Measurements from ENCODE around the gene BTBD19. TPM values are rescaled to one million over a fixed set of nuclear protein-coding genes. Genes with fewer than 3 reads are reported as not detected.

The BTBD19 gene
- total and polyA plus RNA-seq, 2 of the 4 experiments (the other 2 are of a cell fraction) = 0.90 to 17.2 TPM

DNA sequence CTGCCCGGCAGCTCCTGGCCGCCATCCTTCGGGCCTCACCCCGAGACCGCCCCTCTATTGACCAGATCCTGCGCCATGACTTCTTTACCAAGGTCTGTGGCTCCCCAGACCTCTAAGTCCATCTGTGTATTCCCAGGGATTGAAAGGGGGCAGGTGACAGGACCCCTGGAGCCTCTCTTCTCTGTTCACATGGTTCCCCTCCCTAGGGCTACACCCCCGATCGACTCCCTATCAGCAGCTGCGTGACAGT, 5.3 kb upstream of the BTBD19 start:
- H4K5ac ChIP-seq (ENCODE audit: low read depth, low read length) = no peak overlapping the region
- dilution Hi-C loops (cut with HindIII; ENCODE audit: low sequenced_read_pairs, unreplicated experiment) (no loop called here), intact Hi-C loops (cut with micrococcal nuclease) (loop anchor here (10.0 kb wide), 1 partner anchor 502 kb away; no protein-coding TSS in a partner anchor), in situ Hi-C loops (cut with MboI; ENCODE audit: low sequenced_read_pairs) (no loop called here)
- H3K56ac ChIP-seq (ENCODE audit: extremely low read depth, insufficient read depth, low read length) = no peak overlapping the region
- no TSS peak for BruUV-seq (replicated peaks)
- ATAC-seq (ENCODE audit: low read depth) (no peak), DNase-seq (no peak)
- H3K36me3 ChIP-seq (ENCODE audit: control insufficient read depth, insufficient read depth, low read length) = peaks cover 37% of the 10 kb centered on the region
- CTCF ChIA-PET = no interaction called here
- POLR2A ChIA-PET (ENCODE audit: unreplicated experiment) = interaction anchor here (0.7 kb wide), 1 partner anchor 16 kb away, joined by 5 read pairs; no protein-coding TSS in a partner anchor
- peaks cover 12% of the 10 kb centered on the region for H3K9me1 ChIP-seq (ENCODE audit: insufficient read depth, low read length)
- no peak overlapping the region for H3K18ac ChIP-seq (ENCODE audit: low read depth, low read length)
- peak overlapping the region; percentile 95; the same call in 1 of the 2 replicates for H3K4ac ChIP-seq (ENCODE audit: low read depth, low read length)
- H2BK5ac ChIP-seq (ENCODE audit: low read depth, low read length, poor library complexity, severe bottlenecking) = no peak overlapping the region
- no peak overlapping the region for H3K4me2 ChIP-seq (ENCODE audit: low read depth, low read length)
- H4K8ac ChIP-seq (ENCODE audit: low read depth in 2 of 2, low read length in 2 of 2) = no peak overlapping the region
- H2BK120ac ChIP-seq (ENCODE audit: low read depth, low read length) = no peak overlapping the region
- H3K4me3 ChIP-seq (ENCODE audit: insufficient read depth, low read depth, low read length) = no peak overlapping the region
- H3K27me3 ChIP-seq (ENCODE audit: control insufficient read depth, insufficient read depth, low read length) = no peaks in the 10 kb centered on the region
- WGBS, 2 experiments (ENCODE audit: extremely low coverage in 2 of 2, insufficient read length in 1 of 2) = no CpG with 5 or more reads among the region's 9 CpGs
- peak overlapping the region; percentile 22 for H2AK9ac ChIP-seq (replicated peaks; ENCODE audit: low read depth, low read length, poor library complexity)
- H3K23ac ChIP-seq (ENCODE audit: low read depth, low read length) = peak overlapping the region; percentile 56
- H4K20me1 ChIP-seq (ENCODE audit: insufficient read depth, low read length) = peaks cover 29% of the 10 kb centered on the region
- H4K91ac ChIP-seq (ENCODE audit: insufficient read depth, low read depth, low read length) = no peak overlapping the region
- H3K14ac ChIP-seq (replicated peaks; ENCODE audit: low read depth, low read length) = no peak overlapping the region
- no peak overlapping the region for H3K9ac ChIP-seq (ENCODE audit: low read depth, low read length)
- no peak overlapping the region for H2AFZ ChIP-seq (replicated peaks; ENCODE audit: low read length, poor library complexity)
- no peaks in the 10 kb centered on the region for H3K9me3 ChIP-seq (ENCODE audit: control insufficient read depth, insufficient read depth, low read length)
- H3K79me1 ChIP-seq (ENCODE audit: low read depth in 1 of 2, low read length in 2 of 2) = peaks cover 14 to 42% of the 10 kb centered on the region in 2 experiments; a peak in 3 of 4 replicates
- TF ChIP-seq, protein P1, sequence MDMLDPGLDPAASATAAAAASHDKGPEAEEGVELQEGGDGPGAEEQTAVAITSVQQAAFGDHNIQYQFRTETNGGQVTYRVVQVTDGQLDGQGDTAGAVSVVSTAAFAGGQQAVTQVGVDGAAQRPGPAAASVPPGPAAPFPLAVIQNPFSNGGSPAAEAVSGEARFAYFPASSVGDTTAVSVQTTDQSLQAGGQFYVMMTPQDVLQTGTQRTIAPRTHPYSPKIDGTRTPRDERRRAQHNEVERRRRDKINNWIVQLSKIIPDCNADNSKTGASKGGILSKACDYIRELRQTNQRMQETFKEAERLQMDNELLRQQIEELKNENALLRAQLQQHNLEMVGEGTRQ (IDR thresholded peaks at IDR 0.05; ENCODE audit: low read depth, low read length) = no peak
- TF ChIP-seq RCOR1 (IDR thresholded peaks at IDR 0.05; ENCODE audit: insufficient replicate concordance, low read length) (no peak), MAFK (IDR thresholded peaks at IDR 0.05; ENCODE audit: low read depth, low read length) (no peak), RFX5 (IDR thresholded peaks at IDR 0.05; ENCODE audit: low read depth, low read length) (no peak), POLR2A (IDR thresholded peaks at IDR 0.05; ENCODE audit: low read depth, low read length) (no peak), MXI1 (IDR thresholded peaks at IDR 0.05; ENCODE audit: borderline replicate concordance, low read depth, low read length) (no peak), FOS (IDR thresholded peaks at IDR 0.05; ENCODE audit: low read depth, low read length) (no peak), MAZ (IDR thresholded peaks at IDR 0.05; ENCODE audit: borderline replicate concordance, low read depth, low read length) (no peak), BHLHE40 (IDR thresholded peaks at IDR 0.05; ENCODE audit: low read depth, low read length) (no peak), CEBPB (IDR thresholded peaks at IDR 0.05; ENCODE audit: low read depth, low read length) (no peak), CHD1 (IDR thresholded peaks at IDR 0.05; ENCODE audit: low read depth, low read length) (no peak), RAD21 (IDR thresholded peaks at IDR 0.05; ENCODE audit: low read length) (no peak), NFE2L2 (IDR thresholded peaks at IDR 0.05; ENCODE audit: low read depth, low read length) (no peak)
- TF ChIP-seq, protein P2, sequence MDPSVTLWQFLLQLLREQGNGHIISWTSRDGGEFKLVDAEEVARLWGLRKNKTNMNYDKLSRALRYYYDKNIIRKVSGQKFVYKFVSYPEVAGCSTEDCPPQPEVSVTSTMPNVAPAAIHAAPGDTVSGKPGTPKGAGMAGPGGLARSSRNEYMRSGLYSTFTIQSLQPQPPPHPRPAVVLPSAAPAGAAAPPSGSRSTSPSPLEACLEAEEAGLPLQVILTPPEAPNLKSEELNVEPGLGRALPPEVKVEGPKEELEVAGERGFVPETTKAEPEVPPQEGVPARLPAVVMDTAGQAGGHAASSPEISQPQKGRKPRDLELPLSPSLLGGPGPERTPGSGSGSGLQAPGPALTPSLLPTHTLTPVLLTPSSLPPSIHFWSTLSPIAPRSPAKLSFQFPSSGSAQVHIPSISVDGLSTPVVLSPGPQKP (IDR thresholded peaks at IDR 0.05; ENCODE audit: borderline replicate concordance, low read depth, low read length) = no peak
- TF ChIP-seq, protein P3, sequence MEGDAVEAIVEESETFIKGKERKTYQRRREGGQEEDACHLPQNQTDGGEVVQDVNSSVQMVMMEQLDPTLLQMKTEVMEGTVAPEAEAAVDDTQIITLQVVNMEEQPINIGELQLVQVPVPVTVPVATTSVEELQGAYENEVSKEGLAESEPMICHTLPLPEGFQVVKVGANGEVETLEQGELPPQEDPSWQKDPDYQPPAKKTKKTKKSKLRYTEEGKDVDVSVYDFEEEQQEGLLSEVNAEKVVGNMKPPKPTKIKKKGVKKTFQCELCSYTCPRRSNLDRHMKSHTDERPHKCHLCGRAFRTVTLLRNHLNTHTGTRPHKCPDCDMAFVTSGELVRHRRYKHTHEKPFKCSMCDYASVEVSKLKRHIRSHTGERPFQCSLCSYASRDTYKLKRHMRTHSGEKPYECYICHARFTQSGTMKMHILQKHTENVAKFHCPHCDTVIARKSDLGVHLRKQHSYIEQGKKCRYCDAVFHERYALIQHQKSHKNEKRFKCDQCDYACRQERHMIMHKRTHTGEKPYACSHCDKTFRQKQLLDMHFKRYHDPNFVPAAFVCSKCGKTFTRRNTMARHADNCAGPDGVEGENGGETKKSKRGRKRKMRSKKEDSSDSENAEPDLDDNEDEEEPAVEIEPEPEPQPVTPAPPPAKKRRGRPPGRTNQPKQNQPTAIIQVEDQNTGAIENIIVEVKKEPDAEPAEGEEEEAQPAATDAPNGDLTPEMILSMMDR (conservative IDR thresholded peaks at IDR 0.05; ENCODE audit: low read depth, low read length) = no peak
- no peak overlapping the region for H2AK5ac ChIP-seq (ENCODE audit: low read depth, low read length)
- H3K27ac ChIP-seq (ENCODE audit: insufficient read depth, low read length) = no peak overlapping the region
- peaks cover 23% of the 10 kb centered on the region for H3K4me1 ChIP-seq (ENCODE audit: control insufficient read depth, insufficient read depth, low read length)
- H2BK15ac ChIP-seq (ENCODE audit: low read depth, low read length) = no peak overlapping the region
- H2BK20ac ChIP-seq (ENCODE audit: low read depth, low read length) = no peak overlapping the region

All from IMR-90 (cell line).